ENCODE measurements around the gene NRG2. TPM values are rescaled to one million over a fixed set of nuclear protein-coding genes. Genes with fewer than 3 reads are reported as not detected.

Gene NRG2
- total and polyA plus RNA-seq, 2 donors (not counting 3 experiments of a cell fraction or from before 2014, with no cell fraction given) = 0.26 to 0.42 TPM

DNA sequence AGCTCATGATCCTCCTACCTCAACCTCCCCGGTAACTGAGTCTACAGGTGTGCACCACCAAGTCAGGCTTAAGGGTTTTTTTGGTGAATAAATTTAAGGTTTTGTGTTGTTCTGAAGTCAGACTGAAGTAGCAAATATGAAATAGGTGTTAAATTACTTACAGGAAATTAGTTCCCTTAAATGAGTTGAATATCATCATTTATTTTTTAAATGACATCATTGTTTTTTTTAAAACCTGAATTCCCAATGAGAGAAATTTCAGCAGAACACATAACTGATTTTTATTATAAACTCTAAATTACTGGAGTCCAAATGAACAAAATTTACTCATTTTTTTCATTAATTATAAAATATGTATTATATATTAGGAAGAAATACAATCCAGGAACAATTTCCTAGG is 33.0 kb upstream of the NRG2 start:
- Histone ChIP-seq H3K79me2 (ENCODE audit: control insufficient read depth, insufficient read depth, low read length) (no peaks in the 10 kb centered on the region), H3K36me3 (ENCODE audit: control insufficient read depth in 2 of 2, extremely low read depth in 1 of 2, insufficient read depth in 2 of 2, low read length in 2 of 2) (no peaks in the 10 kb centered on the region), H3K27me3 (ENCODE audit: control insufficient read depth in 2 of 2, insufficient read depth in 2 of 2, low read length in 2 of 2) (peaks cover 8 to 12% of the 10 kb centered on the region in 2 experiments), H3K4me2 (ENCODE audit: insufficient read depth, low read length) (no peak overlapping the region), H3K27ac (ENCODE audit: insufficient read depth, low read depth, low read length) (no peak overlapping the region), H2AFZ (ENCODE audit: low read depth, low read length) (no peak overlapping the region), H3K9me3 (replicated peaks; ENCODE audit: control insufficient read depth, insufficient read depth, low read length) (no peaks in the 10 kb centered on the region), H3K9me1 (replicated peaks; ENCODE audit: control insufficient read depth, extremely low read depth, insufficient read depth, low read length) (no peaks in the 10 kb centered on the region), H3K4me3 (replicated peaks in 1 of 3; ENCODE audit: insufficient read depth in 1 of 3, low read depth in 1 of 3, low read length in 3 of 3) (no peak overlapping the region), H3K9ac (replicated peaks; ENCODE audit: extremely low read depth, insufficient read depth, low read length) (no peak overlapping the region), H4K20me1 (replicated peaks; ENCODE audit: control insufficient read depth, extremely low read depth, insufficient read depth, low read length) (no peaks in the 10 kb centered on the region), H3K4me1 (ENCODE audit: control insufficient read depth, extremely low read depth, insufficient read depth, low read length) (no peaks in the 10 kb centered on the region)
- TF ChIP-seq, protein P1, sequence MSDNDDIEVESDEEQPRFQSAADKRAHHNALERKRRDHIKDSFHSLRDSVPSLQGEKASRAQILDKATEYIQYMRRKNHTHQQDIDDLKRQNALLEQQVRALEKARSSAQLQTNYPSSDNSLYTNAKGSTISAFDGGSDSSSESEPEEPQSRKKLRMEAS (IDR thresholded peaks at IDR 0.05; ENCODE audit: insufficient read depth, insufficient read length) = no peak
- no peak for TF ChIP-seq FOS (IDR thresholded peaks at IDR 0.05; ENCODE audit: borderline replicate concordance, insufficient read depth, low read length)
- no peak for TF ChIP-seq JUN (IDR thresholded peaks at IDR 0.05; ENCODE audit: borderline replicate concordance, insufficient read depth, insufficient read length, low read depth)
- TF ChIP-seq, protein P2, sequence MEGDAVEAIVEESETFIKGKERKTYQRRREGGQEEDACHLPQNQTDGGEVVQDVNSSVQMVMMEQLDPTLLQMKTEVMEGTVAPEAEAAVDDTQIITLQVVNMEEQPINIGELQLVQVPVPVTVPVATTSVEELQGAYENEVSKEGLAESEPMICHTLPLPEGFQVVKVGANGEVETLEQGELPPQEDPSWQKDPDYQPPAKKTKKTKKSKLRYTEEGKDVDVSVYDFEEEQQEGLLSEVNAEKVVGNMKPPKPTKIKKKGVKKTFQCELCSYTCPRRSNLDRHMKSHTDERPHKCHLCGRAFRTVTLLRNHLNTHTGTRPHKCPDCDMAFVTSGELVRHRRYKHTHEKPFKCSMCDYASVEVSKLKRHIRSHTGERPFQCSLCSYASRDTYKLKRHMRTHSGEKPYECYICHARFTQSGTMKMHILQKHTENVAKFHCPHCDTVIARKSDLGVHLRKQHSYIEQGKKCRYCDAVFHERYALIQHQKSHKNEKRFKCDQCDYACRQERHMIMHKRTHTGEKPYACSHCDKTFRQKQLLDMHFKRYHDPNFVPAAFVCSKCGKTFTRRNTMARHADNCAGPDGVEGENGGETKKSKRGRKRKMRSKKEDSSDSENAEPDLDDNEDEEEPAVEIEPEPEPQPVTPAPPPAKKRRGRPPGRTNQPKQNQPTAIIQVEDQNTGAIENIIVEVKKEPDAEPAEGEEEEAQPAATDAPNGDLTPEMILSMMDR (IDR thresholded peaks at IDR 0.05; ENCODE audit: extremely low read depth in 1 of 2, insufficient read depth in 1 of 2, low read depth in 1 of 2, low read length in 2 of 2) = no peak
- no peak for TF ChIP-seq GATA2 (IDR thresholded peaks at IDR 0.05; ENCODE audit: insufficient read depth, insufficient read length, low read depth, low read length)
- no peak for TF ChIP-seq POLR2AphosphoS5 (IDR thresholded peaks at IDR 0.05; ENCODE audit: insufficient read depth, low read depth, low read length)
- no peak for TF ChIP-seq MYC (IDR thresholded peaks at IDR 0.05; ENCODE audit: low read depth, low read length)
- TF ChIP-seq EZH2 (IDR thresholded peaks at IDR 0.05; ENCODE audit: borderline replicate concordance, low read depth, low read length, severe bottlenecking) = no peak
- no peak for TF ChIP-seq POLR2A (IDR thresholded peaks at IDR 0.05; ENCODE audit: low read depth, low read length)
- no peak for DNase-seq (ENCODE audit: low read depth, low spot score)
- intact Hi-C loops (cut with micrococcal nuclease) (no loop called here), dilution Hi-C loops (cut with MboI; ENCODE audit: extremely low pct_ligation_motif_present, low sequenced_read_pairs) (no loop called here)
- no peak for FAIRE-seq
- CTCF ChIA-PET = interaction anchor here (0.7 to 14.6 kb wide), 13 partner anchors 11 to 91 kb away, joined by 3 to 379 read pairs (median 4); no protein-coding TSS in a partner anchor
- POLR2A ChIA-PET = no interaction called here
- BruUV-seq (replicated peaks) = no TSS peak

All from endothelial cell of umbilical vein (primary cell).